Measurements from ENCODE around the gene TUBA1B.
A peak's percentile ranks its signal among the peaks of the same experiment; 100 is the strongest.

TUBA1B gene

DNA sequence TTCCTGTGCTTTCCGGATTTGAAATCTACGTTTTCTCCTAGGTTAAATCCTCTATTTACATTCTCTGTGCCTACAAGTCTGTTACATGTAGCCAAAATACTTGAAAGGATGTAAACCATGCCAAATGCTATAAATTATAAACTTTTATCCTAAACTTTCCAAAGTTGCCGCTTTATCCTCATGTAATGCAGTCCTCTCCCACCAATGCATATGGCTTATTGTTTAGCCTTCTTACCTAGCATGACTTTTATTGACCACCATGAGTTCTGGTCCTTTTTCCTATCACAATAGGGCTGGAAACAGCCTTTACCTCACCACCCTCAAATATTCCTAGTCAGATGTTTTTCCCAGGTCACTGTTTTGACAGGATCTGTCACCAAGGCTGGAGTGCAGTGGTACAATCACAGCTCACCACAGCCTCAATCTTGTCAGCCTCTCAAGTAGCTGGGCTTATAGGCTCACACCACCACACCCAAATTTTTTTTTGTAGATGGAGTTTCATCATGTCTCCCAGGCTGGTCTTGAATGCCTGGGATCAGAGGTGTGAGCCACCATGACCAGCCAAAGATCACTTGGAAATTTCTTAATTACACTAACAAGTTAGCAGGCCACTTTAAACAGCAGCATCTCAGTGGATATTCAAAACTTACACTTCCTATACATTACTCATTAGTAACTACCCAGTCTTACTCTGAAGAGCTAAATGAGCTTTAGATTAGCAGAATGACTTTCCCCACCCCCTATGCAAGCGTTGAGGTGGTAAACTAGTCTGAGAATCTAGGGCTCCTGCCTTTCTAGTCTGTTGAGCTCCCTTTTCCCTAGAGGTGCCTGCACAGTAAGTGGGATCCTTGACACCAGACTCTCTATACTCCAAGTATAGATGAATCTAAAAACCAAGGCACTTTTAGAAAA is 4.1 kb downstream of the TUBA1B start:
- no peak for DNase-seq

DNA sequence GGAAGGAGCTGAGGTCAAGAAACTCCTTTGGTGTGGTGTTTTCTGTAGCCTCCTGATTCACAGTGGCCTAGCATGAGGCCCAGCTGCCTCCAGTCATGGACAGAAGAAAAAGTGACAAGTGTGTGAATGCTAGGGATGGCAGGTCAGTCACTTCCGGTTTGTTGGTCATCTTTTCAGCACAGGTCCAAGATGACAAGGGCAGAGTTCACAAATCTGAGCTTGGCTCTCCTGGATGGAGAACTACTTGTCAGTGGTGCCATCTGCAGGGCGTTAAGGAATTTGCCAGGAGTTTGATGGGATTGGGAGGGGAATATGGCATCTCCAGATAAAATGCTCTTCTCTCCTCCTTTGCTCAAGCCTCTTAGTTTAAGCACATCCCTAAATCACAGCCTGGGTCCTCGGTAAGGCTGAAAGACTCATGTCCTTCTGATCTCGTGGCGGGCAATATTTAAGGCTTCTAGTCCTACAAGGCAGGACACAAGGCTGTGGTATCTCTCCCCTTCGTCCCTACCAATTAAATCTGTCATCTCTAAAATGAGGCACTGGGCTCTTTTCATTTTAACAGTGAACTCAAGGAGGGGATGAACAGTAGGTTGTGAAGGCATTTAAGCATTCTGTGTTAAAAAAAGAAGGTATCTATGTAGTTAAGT is 10.0 kb downstream of the TUBA1B start:
- no peak for DNase-seq

DNA sequence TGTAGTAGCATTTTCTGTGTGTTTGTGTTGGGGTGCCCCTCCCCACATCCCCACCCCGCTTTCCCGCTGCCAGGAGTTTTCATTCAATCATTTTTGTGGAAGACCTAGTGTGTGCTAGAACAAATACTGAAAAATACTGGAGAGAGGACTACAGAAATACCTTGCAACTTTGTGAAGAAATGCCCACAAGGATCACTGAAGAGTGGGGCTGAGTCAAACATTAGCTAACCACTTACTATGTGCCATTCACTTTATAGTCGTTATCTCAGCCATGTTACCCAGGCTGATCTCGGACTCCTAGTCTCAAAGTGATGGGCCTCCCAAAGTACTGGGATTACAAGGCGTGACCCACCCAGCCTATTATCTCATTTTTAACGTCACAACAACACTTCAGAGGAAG is 20.0 kb downstream of the TUBA1B start:
- DNase-seq: no peak

- DNase-seq: peak; percentile 99
Observed at GRCh38 chr12:49110464-49111155, 20.6 kb downstream of the TUBA1B start, which contains the start of gene LMBR1L. Gene LMBR1L (minus strand): TSS chr12:49110847. CDS start chr12:49110555, 292 bp downstream.

DNA sequence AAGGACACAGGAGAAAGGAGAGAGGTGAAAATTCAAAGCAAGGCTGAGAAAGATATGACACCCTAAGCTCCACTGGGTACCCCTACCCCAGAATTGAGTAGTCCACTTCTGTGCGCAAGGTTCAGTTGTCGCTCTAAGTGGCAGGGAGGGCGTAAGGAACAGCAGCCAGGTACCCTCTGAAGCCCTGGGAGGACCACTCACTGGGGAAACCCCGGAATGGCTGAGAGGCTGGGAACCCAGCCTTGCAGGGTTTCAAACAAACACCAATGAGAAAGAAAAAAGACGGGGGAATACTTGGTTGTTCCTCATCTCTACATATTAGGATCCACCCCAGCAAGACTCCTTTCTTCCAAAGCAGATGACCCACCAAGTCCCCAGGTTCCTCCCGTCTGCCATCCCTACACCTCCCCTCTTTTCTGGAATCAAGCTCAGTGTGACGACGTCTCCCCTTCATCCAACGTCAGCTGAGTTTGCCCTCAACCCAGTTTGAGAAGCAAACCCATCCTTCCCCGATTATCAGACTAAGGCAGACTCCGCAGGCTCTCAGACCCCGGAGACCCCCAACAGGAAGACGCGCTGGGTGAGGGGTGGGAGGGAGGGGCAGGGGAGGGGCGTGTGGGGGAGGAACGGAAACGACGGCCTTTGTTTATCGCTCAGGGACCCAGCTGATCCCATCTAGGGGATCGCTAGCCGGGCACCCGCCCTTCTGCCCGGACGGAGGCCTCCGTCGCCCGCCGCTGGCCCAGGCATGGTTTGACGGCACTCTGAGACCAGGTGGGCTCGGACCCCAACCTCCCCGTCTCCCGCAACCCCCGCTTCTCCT is 21.3 kb downstream of the TUBA1B start:
- peak; percentile 33 for DNase-seq

DNA sequence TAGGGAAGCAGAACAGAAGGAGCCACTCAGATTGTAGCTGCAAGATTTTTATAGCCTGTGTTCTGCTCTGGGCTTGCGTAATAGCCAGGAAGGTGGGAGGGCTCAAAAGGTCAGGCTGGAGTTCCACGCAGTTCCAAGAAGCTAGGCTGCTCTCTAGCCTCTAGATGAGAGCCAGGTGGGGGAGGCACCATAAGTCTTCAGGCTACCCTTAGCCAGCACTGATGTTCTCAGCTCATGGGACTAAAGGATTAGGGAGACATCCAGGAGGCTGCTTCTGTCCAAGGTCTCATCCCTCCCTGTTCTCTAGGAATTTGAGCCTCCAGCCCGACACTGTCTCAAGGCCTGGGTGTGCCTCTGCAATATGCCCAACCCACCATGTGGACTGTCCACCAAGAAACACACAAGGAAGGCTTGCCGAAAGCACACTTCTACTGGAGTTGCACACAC is 22.2 kb downstream of the TUBA1B start:
- DNase-seq: no peak

DNA sequence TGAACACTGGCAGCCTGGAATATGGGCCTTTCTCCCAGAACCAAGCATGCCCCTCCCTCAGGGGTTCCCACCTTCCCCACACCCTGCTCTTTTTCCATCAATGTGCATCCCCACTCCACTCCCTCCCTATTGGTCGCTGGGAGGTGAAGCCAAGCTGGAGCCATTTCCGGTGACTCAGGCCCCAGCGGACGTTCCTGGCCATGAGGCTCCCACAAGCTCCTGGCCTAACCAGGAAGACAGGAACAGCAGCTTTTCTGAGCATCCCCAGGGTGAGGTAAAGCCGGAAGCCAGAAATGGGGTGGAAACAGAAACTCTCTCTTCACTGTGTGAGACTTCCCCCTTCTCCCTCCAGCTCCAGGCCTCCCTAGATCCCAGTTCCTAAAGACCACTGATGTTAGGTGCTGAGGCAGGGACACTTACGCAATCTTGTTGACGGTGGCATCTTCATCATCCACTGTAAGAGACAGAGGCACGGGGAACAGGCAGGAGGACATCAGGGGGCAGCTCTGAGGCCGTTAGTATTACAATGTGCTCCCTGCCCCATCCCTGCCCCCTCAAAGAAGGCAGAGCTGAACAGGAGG is 25.6 kb downstream of the TUBA1B start:
- DNase-seq: no peak

DNA sequence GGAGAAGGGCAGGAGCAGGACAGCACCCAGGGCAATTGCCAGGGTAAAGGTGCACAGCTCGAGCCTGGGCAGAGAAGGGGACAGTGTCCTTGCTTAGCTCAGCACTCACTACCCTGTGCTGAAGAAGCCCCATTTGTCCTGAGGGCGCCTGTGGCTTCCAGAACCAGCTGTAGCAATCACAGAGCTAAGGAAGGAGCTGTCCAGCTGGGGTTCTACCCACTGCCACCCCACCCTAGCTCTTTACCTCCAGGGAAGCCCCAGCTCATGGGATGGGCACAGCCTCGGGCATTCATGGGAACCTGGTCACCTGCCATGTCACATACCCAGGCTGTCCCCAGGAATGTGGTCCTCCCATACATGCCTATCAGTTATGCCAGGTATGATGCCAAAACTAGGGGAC is 26.4 kb downstream of the TUBA1B start:
- no peak for DNase-seq

- no peak for DNase-seq
Observed at GRCh38 chr12:49100380-49100779, 30.8 kb downstream of the TUBA1B start.

- DNase-seq: no peak
Observed at GRCh38 chr12:49098703-49099102, 32.5 kb downstream of the TUBA1B start.

DNA sequence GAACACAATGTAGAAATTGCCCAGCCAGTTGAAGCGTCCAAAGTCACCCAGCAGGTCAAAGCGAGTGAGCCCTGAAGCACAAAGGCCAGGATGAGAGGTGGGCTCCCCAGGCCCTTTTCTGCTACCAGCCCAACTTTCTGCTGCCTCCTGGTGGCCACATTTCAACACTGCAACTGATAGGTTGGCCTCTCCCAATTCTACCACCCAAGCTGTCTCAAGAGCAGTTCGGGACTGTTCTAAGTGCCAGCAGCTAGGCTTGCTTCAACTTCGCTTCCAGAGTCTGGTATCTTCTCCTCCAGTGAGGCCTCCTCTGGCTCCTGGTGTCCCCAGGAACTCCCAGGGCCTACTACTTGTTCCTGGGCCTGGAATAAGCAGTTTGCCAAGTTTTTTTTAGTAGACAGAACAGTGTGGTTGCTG is 33.2 kb downstream of the TUBA1B start:
- DNase-seq: peak; percentile 74

DNA sequence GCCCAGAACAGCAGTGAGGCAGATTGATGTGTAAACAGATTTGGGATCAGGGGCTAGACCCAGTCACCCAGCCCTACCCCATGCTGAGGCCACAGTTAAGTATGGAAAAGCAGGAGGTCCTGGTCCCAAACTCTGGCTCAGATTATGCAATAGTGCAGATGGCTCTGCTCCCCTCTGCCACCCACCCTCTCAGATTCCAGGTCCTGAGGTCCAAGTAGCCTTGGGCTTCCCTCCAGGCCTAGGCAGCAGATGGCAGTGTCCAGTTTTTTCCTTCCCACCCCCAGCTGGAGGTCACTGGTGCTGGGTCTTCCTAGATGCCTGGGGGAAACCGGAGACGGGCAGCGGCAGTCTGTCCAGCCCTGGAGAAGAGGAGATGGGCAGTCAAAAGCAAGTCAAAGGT is 33.8 kb downstream of the TUBA1B start:
- DNase-seq: no peak

DNA sequence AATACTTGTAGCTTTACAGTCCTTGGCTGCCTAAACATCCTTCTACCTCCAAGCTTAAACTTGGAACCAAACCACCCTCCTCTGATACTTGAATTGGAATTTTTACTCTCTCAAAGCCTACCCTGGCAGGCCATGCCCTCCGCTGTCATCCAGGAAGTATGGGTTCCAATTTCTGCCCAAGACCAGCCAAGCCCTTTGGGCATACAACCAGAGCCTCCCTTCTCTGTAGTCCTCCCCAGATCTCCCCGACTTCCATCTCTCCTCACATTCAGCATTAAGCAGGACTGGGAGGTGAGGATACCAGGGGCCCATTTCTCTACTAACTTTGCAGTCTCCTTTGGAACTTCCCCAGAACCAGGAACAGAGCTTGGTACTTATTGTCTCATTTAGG is 36.2 kb downstream of the TUBA1B start:
- DNase-seq: no peak

GRCh38 chr12:49094160-49094974 is 36.8 kb downstream of the TUBA1B start, which contains the start of gene DHH:
Gene DHH (minus strand): TSS chr12:49094801. CDS start chr12:49094512, 289 bp downstream.
- DNase-seq: no peak

DNA sequence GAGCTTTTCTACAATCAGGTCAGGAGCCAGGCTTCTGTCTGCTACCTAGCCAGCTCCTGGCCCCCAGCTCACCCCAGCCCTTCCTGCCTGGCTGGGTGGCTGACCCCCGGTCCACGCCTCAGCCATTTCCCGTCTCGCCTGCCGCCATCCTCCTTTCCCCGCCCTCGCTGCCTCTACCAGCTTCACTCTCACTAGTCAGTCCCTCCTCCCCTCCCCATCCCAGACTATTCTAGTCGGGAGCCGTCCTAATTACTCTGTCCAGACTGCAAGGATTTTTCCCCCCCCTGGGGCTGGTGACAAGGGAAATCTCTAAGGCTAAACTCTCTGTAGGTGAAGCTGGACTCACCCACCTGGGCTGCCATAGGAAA is 37.4 kb downstream of the TUBA1B start:
- no peak for DNase-seq

DNA sequence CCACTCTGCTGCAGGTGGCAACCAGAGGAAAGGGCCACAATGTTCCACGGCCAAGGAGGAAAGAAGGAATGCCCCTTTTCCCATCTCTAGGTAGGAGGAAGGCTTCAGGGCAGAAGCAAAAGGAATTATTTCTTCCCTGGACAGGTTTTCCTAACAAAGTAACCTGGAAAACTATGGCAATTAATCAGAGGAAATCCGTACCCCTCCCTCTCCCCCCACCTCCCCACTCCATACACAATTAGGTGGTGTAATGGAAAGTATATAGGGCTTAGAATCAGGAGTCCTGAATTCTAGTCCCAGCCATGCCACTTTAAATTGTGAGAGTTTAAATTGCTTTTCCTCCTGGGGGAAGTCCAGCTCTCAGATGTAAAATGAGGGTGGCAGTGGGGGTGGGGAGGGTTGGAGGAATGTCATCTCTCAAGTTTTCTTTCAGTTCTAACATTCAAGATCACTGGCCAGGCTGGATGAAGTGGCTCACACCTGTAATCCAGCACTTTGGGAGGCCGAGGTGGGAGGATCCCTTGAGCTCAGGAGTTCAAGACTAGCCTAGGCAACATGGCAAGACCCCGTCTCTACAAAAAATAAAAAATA is 38.3 kb downstream of the TUBA1B start:
- no peak for DNase-seq

DNA sequence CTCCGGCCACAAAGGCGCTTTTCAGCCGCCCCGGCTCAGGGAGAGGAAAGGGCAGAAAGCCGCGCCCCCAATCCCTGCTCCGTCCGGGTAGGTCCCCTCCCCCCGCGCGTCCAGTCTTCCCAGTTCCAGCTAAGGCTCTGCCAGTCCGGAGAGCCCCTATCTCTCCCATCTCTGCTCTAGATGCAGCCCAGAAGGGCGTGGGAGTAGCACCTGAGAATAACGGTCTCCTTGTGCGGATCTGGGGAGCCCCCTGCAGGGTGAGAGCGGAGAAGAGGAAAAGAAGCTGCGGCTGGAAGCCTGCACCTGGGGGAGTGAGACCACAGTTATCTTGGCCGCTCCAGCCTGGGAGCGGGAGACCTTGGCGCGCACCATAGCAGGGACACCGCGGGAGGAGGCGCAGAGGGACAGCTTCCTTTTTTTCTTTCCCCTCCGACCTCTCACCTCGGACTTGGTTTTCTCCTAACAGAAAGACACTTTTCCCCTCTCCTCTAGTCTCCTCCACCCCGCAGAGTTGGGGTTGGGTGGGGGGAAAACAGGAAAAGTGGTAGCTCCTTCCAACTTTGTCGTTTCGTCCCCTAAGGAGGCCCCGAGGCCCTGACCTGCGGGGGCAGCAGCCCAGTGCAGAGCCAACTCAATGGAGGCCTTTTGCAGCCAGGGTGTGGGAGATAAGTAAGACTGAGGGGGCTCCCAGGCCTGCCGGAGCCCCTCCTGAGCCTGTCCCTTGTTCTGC is 38.9 kb downstream of the TUBA1B start:
- DNase-seq: peak; percentile 61

GRCh38 chr12:49091836-49092085 is 39.4 kb downstream of the TUBA1B start:
- no peak for DNase-seq

DNA sequence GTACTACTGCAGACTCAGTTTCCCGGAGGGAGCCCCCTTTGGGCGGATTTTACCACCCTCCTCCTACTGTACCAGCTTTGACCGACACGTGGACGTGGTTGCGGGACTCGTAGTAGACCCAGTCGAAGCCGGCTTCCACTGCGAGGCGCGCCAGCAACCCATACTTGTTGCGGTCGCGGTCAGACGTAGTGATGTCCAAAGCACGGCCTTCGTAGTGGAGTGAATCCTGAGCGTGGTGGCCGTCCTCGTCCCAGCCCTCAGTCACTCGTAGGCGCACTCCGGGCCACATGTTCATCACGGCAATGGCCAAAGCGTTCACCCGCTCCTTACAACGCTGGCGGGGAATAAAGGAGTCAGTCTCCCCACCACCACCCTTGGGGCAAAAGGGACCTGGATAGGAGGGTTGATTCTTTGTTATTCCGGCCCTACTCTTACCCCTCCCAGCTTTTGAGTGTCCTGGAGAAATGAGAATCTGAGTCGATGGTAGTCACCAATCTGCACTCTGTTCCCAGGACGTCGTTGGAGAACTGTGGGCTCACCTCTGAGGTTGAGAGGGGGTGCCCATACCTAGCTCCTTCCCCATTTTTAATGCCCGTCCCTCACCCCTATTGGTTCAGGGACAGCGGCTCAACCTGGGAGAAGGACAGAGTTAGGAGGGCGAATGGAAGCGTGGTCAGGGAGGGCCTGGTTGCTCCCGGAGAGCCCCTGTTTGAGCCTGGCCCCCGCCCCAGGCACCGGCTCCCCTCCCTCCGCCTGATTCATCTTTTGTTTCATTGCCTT is 39.9 kb downstream of the TUBA1B start:
- DNase-seq: no peak
